NCI-H1417 (cell line): Measurements from ENCODE around the gene RUNX1.
A peak's percentile ranks its signal among the peaks of the same experiment; 100 is the strongest.

Experiments used
- DNase-seq, 3 experiments: peaks; one replicate each; lab custom pipeline; 2025; lab: John Stamatoyannopoulos, UW

The RUNX1 gene

DNA sequence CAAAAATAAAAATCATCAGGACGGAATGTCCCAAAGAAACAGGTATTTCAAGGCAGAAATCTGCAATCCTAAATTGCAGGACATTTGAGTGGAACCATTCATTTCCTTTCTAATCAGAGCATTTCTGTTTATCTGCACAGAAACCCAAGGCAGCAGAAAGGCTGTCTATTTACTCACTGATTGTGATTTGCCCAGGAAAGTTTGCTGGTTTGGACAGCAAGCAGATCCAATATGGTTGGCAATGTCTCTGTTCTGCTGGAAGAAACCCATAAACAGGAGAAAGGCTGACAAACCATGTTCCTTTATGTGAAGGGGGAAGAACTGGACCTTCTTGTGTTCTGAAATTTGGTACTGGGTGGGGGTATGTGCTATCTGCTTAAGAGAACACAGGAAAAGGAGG is 260.2 kb downstream of the RUNX1 start:
- no peak for DNase-seq

DNA sequence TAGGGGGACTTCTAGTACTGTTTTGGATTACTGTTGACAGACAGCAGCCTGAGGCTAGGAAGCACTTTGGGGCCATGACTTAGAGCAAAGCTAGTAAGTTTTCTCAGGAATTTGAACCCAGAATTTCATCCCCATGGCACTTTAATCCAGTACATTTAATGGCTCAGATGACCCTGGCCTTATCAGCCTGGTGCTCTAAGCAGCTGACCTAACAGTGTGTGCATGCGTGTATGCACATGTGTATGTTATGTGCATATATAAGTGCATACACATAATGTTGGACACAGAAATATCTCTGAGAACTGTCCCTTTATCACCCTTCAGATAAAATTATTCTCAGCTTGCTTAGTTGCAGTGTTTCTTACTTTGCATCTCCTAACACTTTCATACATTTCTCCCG is 265.3 kb downstream of the RUNX1 start:
- no peak for DNase-seq

DNA sequence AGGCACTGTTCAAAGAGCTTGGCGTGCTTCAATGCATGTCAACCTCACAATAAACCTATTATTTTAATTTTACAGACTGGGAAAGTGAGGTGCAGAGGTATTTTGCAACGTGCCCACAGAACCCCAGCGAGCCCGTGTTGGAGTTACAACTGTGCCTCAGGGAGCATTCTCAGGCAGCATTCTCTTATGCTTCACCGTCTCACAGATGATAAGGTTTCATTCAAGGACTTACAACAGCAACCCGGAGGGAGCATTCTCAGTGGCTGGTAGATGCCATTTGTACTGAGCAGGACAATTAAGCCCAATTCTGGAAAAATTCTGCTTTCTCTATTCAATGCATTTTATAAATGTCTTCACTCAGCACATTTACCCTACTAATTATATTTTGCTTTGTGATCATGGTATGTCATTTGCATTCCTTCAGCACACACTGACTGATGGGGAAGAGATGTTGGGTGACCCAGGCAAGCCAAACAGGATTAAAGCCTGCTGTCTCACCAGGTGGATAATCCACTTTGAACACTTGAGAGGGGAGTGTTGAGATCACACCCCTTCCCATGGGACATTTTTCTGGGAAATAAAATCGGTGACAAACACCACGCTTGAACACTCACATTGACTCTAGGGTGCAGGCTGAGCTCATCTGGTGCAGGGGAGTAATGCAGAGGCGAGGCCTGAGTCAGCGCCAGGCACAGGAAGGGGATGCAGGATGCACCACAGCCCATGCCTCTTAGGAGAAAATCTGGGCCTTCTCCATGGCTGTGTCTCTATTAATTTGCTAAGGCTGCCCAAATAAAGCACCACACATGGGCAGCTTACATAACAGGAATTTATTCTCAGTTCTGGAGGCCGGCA is 266.4 kb downstream of the RUNX1 start:
- no peak for DNase-seq

DNA sequence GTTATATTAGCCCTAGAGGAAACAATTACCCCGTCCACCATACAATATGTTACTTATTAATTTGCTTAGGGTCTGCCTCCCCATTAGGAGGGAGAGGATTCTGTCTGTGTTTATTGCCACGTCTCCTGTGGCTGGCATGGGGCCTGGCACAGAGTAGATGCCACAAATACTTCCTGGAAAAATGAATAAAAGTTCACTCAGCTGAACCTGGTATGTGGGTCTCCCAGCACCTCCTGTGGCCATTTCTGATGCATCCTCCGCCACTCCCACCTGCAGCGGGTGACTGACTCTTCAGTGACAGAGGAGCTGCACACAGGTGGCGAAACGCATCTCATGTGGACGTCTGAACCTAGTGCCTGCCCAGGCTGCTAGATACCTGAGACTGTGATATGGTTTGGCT is 267.6 kb downstream of the RUNX1 start:
- DNase-seq, result no peak

DNA sequence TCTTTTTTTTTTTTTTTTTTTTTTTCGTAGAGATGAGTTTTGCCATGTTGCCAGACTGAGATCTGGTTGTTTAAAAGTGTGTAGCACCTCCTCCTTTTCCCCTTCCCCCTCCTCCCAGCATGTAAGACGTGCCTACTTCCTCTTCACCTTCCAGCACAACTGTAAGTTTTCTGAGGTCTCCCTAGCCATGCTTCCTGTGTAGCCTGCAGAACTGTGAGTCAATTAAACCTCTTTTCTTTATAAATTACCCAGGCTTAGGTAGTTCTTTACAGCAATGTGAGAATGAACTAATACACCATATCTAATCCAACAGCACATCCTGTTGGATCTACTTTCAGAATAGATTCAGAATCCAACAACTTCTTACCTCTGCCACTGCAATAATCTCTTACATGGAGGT is 269.2 kb downstream of the RUNX1 start:
- no peak for DNase-seq

DNA sequence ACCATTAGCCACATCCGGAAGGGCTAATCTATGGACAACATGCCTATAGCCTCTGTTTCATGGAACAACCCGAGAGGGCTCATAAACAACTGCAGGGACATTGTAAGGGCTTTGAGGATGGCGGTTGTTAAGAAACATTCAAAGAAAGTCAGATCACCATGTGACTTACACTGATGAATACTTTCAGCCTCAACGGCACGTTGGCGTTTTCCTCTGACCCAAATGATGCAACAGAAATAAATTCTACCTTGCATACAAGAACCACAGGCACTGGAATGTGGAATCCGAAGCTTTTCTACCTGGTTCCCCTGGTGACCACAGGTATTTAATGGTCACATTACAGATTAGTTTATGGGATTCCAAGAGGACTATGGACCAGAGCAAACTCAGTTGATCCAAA is 273.3 kb downstream of the RUNX1 start:
- DNase-seq, result no peak

DNA sequence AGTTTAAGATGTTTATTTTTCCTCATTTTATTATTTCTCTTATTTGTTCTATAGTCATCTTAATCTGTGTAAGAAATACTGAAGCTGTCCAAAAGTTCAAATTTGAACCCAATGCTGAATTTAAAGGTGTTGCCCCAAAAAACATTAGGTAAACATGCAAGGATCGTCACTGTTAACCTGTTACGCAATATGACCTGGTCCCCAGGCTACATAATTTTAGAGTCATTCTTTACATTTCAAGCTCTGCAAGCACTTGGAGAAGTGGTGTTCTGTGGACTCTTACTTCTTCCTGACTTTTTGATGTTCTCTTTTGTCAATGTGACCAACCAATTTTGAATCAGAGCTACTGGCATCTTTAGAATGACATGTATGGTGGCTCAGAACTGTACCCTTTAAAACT is 274.4 kb downstream of the RUNX1 start:
- no peak for DNase-seq

DNA sequence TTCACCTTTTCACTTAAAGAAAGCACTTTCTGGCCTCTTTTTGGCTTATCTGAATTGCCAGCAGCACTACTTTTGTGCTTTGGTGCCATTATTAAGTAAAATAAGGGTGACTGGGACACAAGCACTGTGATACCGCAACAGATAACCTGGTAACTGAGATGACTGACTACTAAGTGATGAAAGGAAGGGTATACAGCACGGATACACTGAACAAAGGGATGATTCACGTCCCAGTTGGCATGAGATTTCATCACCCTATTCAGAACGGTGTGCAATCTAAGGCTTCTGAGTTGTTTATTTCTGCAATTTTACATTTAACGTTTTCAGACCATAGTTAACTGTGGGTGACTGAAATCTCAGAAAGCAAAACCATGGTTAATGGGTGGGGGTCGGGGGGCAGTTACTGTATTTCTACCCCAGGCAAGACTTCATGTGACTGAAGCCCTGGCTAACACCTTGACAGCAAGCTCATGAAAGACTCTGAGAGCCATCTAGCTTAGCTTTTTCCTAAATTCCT is 277.5 kb downstream of the RUNX1 start:
- DNase-seq, result no peak

DNA sequence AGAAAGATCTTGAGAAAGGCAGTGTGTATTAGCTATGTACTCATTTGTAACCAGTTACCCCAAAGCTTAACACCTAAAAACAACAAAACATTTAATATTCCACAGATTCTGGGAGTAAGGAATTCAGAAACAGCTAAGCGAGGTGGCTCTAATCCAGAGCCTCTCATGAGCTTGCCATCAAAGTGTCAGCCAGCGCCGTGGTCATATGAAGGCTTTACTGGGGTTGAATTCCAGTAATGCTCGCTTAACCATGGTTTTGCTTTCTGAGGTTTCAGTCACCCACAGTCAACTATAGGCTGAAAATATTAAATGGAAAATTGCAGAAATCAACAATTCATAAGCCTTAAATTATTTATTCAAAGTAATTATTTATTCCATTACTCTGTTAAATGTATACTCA is 278.5 kb downstream of the RUNX1 start:
- DNase-seq, result no peak

DNA sequence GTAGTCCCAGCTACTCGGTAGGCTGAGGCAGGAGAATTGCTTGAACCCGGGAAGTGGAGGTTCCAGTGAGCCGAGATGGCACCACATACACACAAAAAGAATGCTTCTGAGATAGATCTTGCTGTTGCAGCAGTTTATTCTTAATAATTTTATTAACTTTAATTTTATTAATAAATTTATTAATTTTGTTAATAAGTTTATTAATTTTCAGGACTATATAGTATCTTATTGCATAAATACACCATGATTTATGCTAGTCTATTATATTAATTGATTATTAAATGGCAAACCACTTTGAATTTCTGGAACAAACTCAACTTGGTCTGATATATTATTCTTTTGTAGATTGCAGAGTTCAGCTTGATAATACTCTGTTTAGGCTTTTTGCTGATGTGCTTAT is 280.8 kb downstream of the RUNX1 start:
- DNase-seq, result no peak

DNA sequence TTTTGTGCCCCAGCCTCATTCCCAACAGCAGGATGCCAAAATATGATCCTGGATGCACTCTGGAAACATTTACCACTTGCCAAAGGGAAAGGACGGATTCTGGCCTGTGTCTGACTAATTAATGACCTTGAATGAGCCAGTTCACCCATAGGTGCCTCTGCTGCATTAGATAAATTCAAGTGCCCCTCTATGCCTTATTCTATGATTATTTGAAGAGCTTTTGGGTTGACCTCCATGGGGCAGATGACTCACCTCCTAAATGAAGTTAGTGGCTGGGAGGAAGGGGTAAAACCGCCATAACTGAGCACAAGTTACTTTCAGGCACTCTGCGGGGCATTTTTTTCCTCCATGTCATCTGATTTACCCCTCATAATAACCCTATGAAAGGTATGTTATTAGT is 282.2 kb downstream of the RUNX1 start:
- DNase-seq, result no peak

DNA sequence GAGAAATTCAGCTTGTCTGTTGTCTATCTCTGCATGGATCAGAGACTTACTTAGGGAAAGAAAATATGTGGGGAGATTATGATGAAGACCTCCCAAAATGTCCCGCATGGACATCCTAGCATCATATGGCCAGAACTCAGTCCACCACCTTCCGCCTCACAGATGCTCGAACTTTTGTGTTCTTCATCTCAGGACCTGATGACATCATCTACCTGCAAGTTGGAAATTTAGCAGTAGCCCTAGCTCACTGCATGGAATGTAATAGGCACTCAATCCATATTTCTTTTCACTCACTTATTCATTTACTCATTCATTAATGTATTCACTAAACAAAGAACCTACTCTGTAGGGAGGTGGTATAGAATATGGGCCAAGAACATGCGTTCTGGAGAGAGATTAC is 283.5 kb downstream of the RUNX1 start:
- no peak for DNase-seq

DNA sequence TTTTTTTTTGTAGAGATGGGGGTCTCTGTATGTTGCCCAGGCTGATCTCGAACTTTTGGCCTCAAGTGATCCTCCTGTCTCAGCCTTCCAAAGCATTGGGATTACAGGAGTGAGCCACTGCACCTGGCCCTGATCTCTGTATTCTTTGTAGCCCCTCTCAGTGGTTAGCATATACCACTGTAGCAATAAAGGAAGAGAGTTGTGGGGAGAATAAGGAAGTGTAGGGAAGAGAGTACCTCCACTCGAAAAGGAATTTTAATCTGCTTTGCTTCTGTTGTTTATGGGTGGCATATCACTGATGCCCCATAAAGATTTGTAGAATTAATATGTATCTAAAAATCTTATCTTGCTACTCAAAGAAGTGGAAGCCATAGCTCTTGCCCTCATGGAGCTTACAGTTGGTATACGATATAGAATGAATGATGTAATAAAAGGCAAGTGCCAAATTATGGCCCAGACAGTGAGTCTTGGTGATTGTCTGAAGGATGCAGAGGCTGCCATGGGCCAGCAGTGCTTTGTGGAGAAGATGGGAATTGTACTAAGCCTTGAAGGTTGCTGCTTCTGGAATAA is 284.3 kb downstream of the RUNX1 start:
- DNase-seq, result no peak

DNA sequence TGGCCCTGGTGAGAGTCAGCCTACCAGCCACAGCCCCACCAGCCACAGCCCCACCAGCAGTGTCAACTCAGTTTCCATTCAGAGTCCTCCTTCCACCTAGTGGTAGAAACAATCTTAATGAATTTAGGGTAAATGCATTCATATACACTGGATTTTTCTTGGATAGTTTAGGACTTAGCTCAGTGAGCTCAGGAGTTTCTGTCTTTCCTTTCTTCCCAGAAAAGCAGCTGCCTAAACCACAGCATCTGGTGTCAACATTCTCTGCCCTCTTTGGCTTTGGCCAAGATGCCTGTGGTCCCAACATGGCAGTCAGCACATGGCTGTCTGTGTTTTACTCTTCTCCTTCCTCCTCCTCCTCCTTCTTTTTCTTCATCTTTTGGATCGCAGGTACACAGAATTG is 286.3 kb downstream of the RUNX1 start:
- no peak for DNase-seq

DNA sequence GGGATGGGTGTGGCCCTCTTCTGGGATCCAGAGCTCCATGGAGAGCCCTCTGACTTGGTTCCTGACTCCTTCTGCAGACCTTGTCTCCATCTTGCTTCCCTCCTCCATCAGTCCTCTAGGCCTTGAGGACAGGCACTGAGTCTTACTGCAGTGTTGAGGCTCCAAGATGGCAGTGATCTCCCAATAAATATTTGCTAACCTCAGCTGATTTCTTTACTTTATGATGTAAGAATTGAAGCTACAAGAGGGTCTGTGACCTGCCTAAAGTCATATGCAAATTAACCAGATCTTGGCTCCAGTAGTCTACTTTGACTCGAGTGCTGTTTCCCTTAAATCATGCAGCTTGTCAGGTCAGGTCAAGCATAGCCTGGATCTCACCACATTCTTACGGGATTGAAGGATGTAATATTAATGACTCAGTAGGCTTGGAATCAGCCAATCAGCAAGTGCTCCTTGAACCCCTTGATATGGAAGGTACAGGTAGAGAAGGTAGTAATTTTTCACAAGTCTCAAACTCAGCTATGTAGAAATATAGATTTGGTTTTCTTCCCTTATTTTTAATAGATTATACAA is 287.3 kb downstream of the RUNX1 start:
- no peak for DNase-seq

DNA sequence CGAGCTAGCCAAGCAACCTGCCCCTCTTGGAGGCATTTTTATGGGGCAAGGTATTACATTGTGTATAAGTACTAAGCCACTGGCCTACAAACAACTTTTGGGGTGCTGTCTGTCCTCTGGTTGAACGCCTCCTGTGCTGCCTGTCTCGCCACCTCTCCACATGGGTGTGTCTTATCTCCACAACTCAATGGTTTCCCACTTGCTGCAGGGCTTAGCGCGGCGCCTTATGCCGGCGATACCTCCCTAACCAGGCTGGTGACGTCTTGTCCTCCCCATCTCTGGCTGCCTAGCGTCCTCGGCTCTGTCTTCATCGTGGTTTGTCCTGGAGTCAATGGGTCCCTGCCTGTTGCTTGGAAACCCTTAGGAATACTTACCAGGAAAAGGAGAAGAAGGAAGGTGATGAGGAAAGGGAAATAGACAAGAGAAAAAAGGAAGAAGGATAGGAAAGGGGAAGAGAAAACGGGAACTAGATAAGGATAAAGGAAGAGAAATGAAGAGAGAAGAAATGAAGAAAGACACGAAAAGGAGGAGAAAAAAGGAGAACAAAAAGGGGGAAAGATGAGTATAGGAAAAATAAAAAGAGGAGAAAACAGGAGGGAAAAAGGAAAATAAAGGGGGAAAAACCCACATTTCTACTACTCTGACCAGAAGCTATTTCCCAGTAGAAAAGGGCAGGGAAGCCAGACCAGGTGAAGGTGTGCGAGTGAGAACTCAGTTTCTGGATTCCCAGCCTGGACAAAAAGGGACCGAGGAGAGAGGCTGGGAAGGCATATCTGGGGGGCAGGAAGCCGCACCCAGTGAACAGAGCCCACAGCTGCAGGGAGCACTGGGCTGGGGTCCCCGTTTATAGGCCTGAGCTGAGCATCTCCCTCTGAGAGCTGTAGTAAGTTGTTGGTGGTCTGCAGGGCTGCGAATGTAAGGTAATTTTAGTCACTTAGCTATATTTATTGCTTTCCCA is 294.1 kb downstream of the RUNX1 start:
- no peak for DNase-seq

DNA sequence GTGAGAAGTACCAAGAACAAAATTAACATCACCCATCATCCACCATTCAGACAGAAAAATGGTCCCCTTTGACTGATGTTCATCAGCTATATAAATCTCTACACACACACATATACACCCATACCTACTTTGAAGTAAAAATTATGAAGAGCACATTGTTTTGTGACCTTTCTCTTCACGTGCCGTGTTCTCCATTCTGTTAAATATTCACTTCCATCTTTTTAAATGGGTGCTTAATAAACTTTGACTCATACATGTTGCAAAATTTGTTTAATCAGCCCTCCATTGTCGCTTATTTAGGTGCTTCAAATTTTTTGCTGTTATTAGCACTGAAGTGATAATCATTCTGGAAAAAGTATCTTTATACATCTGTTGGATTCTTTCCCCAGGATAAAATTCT is 300.2 kb downstream of the RUNX1 start:
- no peak for DNase-seq

DNA sequence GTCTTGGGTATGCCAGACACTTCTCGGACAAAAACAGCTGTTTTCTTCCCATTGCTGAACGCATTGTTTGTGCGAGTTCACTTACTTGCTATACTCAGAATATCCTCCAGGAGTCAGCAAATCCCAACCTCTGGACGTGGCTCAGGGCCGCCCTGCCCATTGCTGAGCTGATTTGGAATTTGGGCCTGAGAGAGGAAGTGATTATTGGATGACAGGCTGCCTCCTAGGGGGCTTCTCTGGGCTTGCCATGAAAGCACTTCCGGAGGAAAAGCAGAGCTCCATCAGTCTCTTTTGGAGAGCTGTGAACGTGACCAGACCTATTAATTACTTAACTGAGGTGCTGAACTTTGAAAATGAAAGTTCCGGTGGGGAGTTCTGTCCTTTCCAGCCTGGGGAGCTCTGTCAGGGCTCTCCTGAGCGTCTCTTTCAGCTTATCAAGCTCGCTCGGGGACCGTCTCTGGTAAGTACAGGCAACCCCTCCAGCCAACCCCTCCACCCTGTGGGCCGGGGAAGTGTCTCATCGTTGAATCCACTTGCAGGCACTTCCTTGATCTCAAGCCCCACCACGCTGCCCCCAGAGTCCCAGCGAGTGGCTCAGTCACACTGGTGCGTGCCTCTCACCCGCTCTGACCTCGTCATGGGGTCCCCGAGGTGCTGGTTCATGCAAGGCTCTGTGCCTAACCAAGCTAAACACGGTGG is 303.4 kb downstream of the RUNX1 start:
- peak; percentile 57 to 84 (median 81) for DNase-seq

DNA sequence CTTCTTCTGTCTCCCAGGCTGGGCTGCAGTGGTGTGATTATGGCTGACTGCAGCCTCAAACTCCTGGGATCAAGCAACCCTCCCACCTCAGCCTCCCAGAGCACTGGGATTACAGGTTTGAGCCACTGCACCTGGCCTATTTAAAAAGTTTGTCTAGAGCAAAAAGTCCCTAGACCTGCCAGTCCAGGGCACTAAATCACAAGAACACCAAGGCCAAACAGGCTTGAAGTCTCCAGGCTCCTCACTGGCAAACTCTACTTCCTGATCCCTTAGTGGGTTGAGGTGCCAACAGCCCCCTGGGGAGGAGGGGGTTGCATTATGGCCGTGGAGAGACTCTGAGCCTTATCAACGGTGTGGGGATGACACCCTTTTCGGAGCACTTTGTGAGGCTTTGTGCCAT is 304.3 kb downstream of the RUNX1 start:
- DNase-seq, result no peak

DNA sequence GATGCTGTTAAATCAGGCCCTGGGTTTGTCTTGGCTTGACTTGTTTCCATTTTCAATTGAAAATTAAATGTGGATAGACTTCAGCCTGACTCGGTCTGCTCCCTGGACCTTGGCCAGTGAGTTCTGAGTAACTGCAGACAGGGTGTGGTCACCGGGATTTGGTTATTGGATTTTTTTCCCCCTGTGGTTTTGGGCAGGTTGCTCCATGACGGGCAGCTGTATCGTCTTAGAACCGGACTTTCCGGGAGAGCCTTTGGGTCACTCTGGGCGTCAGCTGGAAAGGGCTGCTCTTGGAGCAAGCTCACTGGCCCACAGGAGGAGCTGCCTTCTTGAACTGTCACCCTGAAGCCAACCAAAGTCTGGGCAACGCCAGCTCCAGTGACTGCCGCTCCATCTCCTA is 305.3 kb downstream of the RUNX1 start:
- no peak for DNase-seq

DNA sequence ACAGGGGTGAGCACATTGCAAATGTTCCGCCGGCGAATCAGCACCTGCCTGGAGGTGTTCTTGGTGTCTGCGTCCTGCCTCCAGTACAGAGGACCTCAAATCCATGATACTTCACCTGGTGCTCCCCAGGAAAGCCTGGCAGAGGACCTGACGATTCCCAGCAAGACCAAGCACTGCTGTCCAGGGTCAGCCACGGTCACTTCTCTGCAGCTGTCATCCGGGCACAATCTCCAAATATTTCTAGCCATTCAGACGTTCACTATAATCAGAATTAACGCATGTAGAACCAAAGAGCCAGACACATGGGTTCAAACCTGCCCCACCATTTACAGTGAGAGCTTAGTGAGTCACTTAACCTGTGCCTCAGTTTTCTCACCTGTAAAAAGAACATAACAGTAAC is 305.8 kb downstream of the RUNX1 start:
- no peak for DNase-seq

DNA sequence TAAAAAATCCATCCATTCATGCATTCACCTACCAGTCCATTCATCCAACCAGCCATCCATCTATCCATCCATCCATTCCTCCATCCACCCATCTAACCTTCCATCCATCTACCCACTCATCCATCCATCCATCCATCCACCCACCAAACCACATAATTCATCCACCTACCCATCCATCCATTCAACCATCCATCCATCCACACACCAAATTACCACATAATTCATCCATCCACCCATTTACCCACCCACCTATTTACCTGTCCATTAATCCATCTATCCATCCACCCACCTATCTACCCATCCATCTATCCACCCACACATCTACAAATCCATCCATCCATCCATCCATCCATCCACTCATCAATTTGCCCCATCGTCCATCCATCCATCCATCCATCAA is 308.9 kb downstream of the RUNX1 start:
- no peak for DNase-seq
